PC-3 (cell line): ENCODE measurements around the gene PLXNC1. TPM values are rescaled to one million over a fixed set of nuclear protein-coding genes. Genes with fewer than 3 reads are reported as not detected.

Source experiments
- ATAC-seq: fragments of 200-7000 bp; cut with Tn5 transposase; 2 replicates; pipeline ENCODE4 v1.9.1; 2020; ENCODE audit warnings: mild to moderate bottlenecking, moderate library complexity
- BruUV-seq: library from RNA; stranded (reverse); fragments of 400-500 nt; replicated peaks from 2 replicates; lab custom pipeline; 2021; lab: Mats Ljungman, UMichigan
- CTCF ChIA-PET: fragments of 300-600 bp; sonication (Branson Sonifier 250); formaldehyde crosslinking; loops from one replicate; lab custom pipeline; 2022; ENCODE audit warnings: antibody characterized with exemption; lab: Charles Lee
- POLR2A ChIA-PET: fragments of 300-600 bp; sonication (Branson Sonifier 250); formaldehyde crosslinking; loops from one replicate; lab custom pipeline; 2022; ENCODE audit warnings: antibody characterized with exemption; ENCODE audit not compliant: unreplicated experiment; lab: Charles Lee
- DNase-seq: peaks from one replicate; pipeline ENCODE4 v3.0.0-alpha.2; 2015
- H2AFZ ChIP-seq: fragments of 300-600 bp; sonication (generic); 2 replicates; pipeline ENCODE4 v1.6.0; 2016; ENCODE audit warnings: antibody characterized with exemption, low read length
- H3F3A ChIP-seq: fragments of 300-600 bp; sonication (generic); one replicate; pipeline ENCODE4 v1.6.0; 2017; ENCODE audit warnings: antibody characterized with exemption, low read length, control low read depth, mild to moderate bottlenecking; ENCODE audit not compliant: unreplicated experiment
- H3K27ac ChIP-seq: fragments of 300-600 bp; sonication (generic); 2 replicates; pipeline ENCODE4 v1.5.1; 2016; ENCODE audit warnings: mild to moderate bottlenecking, low read length
- H3K27me3 ChIP-seq: fragments of 300-600 bp; sonication (generic); 2 replicates; pipeline ENCODE4 v1.6.1; 2016; ENCODE audit warnings: low read length, mixed read lengths
- H3K36me3 ChIP-seq: fragments of 300-600 bp; sonication (generic); 2 replicates; pipeline ENCODE4 v1.6.1; 2016; ENCODE audit warnings: low read depth, mixed run types, low read length, mixed read lengths
- H3K4me1 ChIP-seq: fragments of 300-600 bp; sonication (generic); 2 replicates; pipeline ENCODE4 v1.5.1; 2016; ENCODE audit warnings: low read length; ENCODE audit not compliant: insufficient read depth
- H3K4me2 ChIP-seq: fragments of 300-600 bp; sonication (generic); 2 replicates; pipeline ENCODE4 v1.6.0; 2016; ENCODE audit warnings: low read length
- H3K4me3 ChIP-seq: fragments of 300-600 bp; sonication (generic); 2 replicates; pipeline ENCODE4 v1.5.1; 2016; ENCODE audit warnings: mild to moderate bottlenecking, low read length, mixed read lengths
- H3K79me2 ChIP-seq: fragments of 300-600 bp; sonication (generic); 2 replicates; pipeline ENCODE4 v1.6.1; 2017; ENCODE audit warnings: low read length, mixed read lengths
- H3K9ac ChIP-seq: fragments of 300-600 bp; sonication (generic); 2 replicates; pipeline ENCODE4 v1.6.0; 2016; ENCODE audit warnings: mild to moderate bottlenecking, low read length
- H3K9me2 ChIP-seq: fragments of 300-600 bp; sonication (generic); replicated peaks from 2 replicates; pipeline ENCODE4 v1.6.1; 2016; ENCODE audit warnings: mixed run types, low read length, mixed read lengths
- H3K9me3 ChIP-seq: fragments of 300-600 bp; sonication (generic); 2 replicates; pipeline ENCODE4 v1.6.1; 2016; ENCODE audit warnings: low read length, mixed read lengths
- H4K20me1 ChIP-seq: fragments of 300-600 bp; sonication (generic); 2 replicates; pipeline ENCODE4 v1.6.1; 2016; ENCODE audit warnings: low read length, mixed read lengths
- CTCF ChIP-seq: fragments of 300-600 bp; sonication (generic); conservative IDR thresholded peaks from 2 replicates; pipeline ENCODE4 v1.5.1; 2017; ENCODE audit warnings: antibody characterized with exemption, low read depth, mild to moderate bottlenecking, low read length
- EZH2 ChIP-seq: fragments of 300-600 bp; sonication (generic); IDR thresholded peaks from one replicate; pipeline ENCODE4 v1.6.1; 2017; ENCODE audit warnings: antibody characterized with exemption, mild to moderate bottlenecking, low read length; ENCODE audit not compliant: unreplicated experiment
- EZH2phosphoT487 ChIP-seq: fragments of 300-600 bp; sonication (generic); IDR thresholded peaks from 2 replicates; pipeline ENCODE4 v1.6.1; 2018; ENCODE audit warnings: mild to moderate bottlenecking, antibody characterized with exemption, low read length, borderline replicate concordance
- intact Hi-C: fragments of 100-400 bp; cut with micrococcal nuclease; formaldehyde crosslinking; loops from 2 replicates; pipeline ENCODE4 v1.9.0; 2023
- total RNA-seq: library from RNA; depleted of rRNA; stranded (reverse); fragments of >200 nt; gene quantifications from 2 replicates; pipeline ENCODE4 v1.2.3, GENCODE V29; 2014

PLXNC1 gene
- total RNA-seq, 1 experiment from 2014 or later = 0.15 TPM

GRCh38 chr12:94304012-94304411 is 155.6 kb downstream of the PLXNC1 start:
- no peak overlapping the region for H3K4me2 ChIP-seq
- H2AFZ ChIP-seq = no peak overlapping the region
- DNase-seq (no peak), ATAC-seq (no peak)
- H3K9me2 ChIP-seq = no peaks in the 10 kb centered on the region
- no peaks in the 10 kb centered on the region for H4K20me1 ChIP-seq
- POLR2A ChIA-PET = no interaction called here
- no peaks in the 10 kb centered on the region for H3K79me2 ChIP-seq
- TF ChIP-seq CTCF (no peak), EZH2 (no peak), EZH2phosphoT487 (no peak)
- peaks cover 26% of the 10 kb centered on the region; the same call in 1 of the 2 replicates for H3K36me3 ChIP-seq
- H3F3A ChIP-seq = no peaks in the 10 kb centered on the region
- CTCF ChIA-PET = no interaction called here
- no TSS peak for BruUV-seq
- no peak overlapping the region for H3K4me3 ChIP-seq
- no peaks in the 10 kb centered on the region for H3K27me3 ChIP-seq
- H3K4me1 ChIP-seq = no peaks in the 10 kb centered on the region
- H3K9ac ChIP-seq = no peak overlapping the region
- no peak overlapping the region for H3K27ac ChIP-seq
- H3K9me3 ChIP-seq = no peaks in the 10 kb centered on the region
- intact Hi-C loops = no loop called here

- H3K27ac ChIP-seq = no peak overlapping the region
- no peaks in the 10 kb centered on the region for H3K9me3 ChIP-seq
- H3K27me3 ChIP-seq = no peaks in the 10 kb centered on the region
- ATAC-seq = no peak
- peaks cover 29% of the 10 kb centered on the region; the same call in 1 of the 2 replicates for H3K36me3 ChIP-seq
- no peaks in the 10 kb centered on the region for H3K79me2 ChIP-seq
- no peaks in the 10 kb centered on the region for H4K20me1 ChIP-seq
- CTCF ChIA-PET = no interaction called here
- no peaks in the 10 kb centered on the region for H3K9me2 ChIP-seq
- H3F3A ChIP-seq = no peaks in the 10 kb centered on the region
- POLR2A ChIA-PET = no interaction called here
- no peak for DNase-seq
- H3K4me1 ChIP-seq = no peaks in the 10 kb centered on the region
- H3K4me3 ChIP-seq = no peak overlapping the region
- H3K4me2 ChIP-seq = no peak overlapping the region
- intact Hi-C loops = no loop called here
- H3K9ac ChIP-seq = no peak overlapping the region
- no peak for TF ChIP-seq EZH2
- no TSS peak for BruUV-seq
- H2AFZ ChIP-seq = no peak overlapping the region
Observed at GRCh38 chr12:94304566-94305061, 156.2 kb downstream of the PLXNC1 start.

GRCh38 chr12:94305130-94305957 is 157.0 kb downstream of the PLXNC1 start:
- no peak overlapping the region for H2AFZ ChIP-seq
- no peaks in the 10 kb centered on the region for H3K27me3 ChIP-seq
- H3F3A ChIP-seq = no peaks in the 10 kb centered on the region
- H3K4me2 ChIP-seq = no peak overlapping the region
- no peaks in the 10 kb centered on the region for H3K79me2 ChIP-seq
- intact Hi-C loops = no loop called here
- H3K27ac ChIP-seq = no peak overlapping the region
- H3K36me3 ChIP-seq = peaks cover 32% of the 10 kb centered on the region; the same call in 1 of the 2 replicates
- no peak for TF ChIP-seq EZH2
- H3K9me3 ChIP-seq = no peaks in the 10 kb centered on the region
- ChIA-PET CTCF (no interaction called here), POLR2A (no interaction called here)
- no TSS peak for BruUV-seq
- H3K4me1 ChIP-seq = no peaks in the 10 kb centered on the region
- no peak overlapping the region for H3K4me3 ChIP-seq
- no peak overlapping the region for H3K9ac ChIP-seq
- H4K20me1 ChIP-seq = no peaks in the 10 kb centered on the region
- ATAC-seq = no peak
- H3K9me2 ChIP-seq = no peaks in the 10 kb centered on the region
- no peak for DNase-seq
